ENCODE measurements around the gene SPON1.

Gene SPON1

DNA sequence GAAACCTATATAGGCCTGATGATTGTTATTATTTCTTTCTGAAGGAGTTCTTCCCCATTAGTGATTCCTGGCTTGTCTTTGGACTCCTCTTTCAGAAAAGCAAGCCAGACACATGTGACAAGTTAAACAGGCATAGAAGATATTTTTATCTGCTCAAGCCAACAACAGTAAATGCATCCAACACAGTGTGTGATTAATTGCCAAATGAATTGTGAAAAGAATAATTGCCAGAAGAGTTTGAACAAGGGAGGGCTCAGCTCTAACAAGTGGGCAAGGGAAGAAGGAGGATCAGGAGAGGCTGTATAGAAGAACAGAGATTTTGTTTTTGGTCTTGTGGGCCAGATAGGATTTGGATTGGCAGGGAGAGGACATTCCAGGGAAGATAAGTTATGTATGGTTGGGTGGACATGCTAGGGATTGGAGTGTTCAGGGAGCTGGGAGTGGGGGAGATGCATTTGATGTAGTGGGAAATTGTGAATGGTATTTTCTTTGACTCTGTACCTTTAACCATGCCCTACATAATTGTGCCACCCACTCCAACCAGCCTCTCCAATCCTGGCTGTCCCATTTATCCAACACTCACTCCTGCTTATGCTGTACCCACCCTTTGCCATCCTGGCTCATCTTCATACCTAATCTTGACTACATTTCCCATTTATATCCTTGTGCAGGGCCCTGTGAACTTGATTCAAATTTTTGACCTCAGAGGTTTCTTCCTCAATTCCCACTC lies 223.7 kb downstream of the SPON1 start:
- DNase-seq (ENCODE audit: low read depth in 2 of 2) = no peak

DNA sequence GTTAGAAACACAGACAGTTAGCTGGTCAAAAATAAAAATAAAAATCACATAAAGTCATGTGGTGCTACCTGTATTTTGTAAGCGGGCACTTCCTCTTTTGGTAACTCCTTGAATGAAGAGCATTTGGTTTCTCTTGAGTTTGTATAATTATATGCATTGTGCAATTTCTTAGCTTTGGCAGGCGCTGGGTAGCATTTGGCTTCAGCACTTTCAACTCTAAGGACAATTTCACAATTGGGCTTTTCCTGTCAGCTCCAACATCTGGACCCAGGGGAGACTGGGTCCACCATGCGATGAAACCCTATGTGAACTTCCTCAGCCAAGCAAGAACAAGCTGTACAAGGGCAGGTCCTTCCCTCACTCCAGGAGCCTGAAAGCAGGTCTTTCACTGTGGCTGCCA lies 227.4 kb downstream of the SPON1 start:
- no peak for DNase-seq (ENCODE audit: low read depth in 2 of 2)

DNA sequence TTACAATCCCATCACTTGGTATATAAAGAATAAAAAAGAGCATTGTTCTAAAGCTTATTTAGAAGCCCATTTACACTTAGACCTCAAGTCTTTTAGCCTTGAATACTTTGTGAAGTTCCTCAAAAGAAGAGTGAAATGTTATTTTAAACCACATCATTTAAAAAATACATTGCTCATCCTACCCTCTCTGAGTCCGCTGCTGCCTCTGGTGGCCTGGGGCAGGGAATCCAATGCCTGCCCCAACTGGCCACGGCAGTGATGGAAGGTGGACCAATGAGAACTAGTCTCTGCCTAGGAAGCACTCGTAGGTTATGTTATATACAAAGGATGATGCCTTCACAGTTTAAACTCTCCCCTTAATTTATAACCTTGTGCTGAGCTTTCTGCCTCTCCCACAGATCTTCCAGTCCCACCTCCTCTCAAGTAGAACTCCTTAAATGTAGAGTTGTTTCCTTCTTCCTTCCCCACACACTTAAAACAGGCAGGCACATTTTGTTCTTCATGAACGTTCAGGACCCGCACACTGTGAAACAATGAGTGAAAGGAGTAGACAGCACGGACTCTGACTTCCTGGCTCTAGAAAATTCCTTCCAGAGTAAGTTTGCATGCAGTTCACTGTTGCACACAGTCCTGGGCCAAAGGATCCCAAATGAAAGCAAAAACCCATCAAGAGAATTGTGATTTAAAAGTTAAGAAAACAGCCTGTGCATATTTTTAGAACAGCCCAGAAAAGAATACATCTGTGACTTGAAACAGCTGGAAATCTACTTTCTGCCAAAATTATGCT lies 228.7 kb downstream of the SPON1 start:
- DNase-seq (ENCODE audit: low read depth in 2 of 2) = no peak

DNA sequence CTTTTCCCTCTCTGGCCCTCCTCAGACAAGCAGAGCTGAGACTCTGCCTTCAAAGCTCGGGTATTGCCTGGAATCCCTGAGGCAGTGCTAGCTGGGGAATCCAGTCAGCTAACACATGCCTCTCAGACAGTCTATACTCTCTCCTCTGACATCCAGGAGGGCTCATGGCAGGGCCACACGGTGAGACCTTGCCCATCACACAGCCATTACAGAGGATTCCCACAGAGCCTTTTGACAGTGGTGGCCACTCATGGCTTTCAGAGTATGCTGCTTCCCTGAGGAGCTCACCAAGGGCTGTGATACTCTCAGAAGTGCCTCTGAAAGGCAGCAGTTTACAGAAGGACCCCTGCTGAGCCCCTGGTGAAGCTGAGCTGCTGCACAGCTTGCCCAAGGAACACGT lies 231.1 kb downstream of the SPON1 start:
- DNase-seq (ENCODE audit: low read depth in 2 of 2) = no peak

DNA sequence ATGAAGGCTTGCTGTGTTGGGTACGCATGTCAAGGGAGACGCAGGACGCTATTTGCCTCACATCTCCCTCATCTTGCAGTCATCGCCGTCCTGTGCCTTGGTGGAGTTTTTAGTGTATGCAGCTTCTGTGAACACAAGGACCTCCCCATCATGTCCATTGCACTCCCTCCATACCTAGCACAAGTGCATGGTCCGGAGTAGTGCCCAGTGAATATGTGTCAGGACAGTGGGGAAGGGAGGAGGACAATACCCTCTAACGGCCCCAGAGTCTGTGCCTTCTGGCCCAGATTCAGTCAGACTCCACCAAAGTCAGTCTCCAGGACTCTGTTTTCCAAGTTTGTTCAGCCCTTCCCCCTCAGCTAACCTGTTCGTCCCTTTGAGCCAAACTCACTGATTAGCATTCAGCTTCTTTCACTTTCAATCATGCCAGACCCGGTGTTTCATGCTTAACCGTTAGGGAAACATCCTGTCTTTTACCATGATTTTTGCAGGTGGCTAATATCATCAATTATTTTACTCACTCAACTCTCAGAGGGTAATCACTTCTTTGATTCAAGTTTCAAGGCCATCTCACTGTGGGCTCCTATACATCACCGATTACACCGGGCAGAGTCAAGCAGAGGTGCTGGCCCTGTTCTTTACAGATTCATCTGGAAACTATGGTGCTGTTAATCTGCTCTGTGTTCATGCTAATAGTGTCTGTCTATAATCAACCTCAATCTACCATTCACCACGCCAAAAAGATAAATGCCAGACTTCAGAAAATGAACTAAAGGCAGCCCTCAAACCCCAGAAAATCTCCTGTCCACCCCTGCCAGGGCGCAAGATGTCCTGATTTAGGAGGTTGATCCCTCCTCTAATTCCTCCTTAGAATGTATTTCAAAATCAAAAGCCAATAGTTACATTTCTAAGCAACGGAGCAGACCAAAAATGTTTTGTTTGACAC lies 240.0 kb downstream of the SPON1 start:
- no peak for DNase-seq (ENCODE audit: low read depth in 2 of 2)

DNA sequence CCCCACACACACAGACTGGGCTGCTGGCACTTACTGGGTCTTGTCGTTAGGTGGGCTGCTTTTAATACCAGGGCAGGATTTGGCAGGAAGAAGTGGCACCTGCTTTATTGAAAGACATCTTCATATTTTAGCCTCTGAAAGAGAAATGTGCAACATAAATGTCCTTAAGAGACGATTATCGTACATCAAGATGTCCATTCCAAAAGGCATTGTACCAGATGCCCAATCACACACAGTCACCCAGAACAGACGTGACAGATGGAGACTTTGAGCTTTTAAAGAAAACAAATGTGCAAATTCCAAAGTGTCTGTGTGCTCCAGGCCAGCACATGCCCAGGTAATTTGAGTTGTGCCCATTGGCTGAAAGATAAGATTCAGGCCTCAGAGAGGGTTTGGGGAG lies 240.8 kb downstream of the SPON1 start:
- no peak for DNase-seq (ENCODE audit: low read depth in 2 of 2)

DNA sequence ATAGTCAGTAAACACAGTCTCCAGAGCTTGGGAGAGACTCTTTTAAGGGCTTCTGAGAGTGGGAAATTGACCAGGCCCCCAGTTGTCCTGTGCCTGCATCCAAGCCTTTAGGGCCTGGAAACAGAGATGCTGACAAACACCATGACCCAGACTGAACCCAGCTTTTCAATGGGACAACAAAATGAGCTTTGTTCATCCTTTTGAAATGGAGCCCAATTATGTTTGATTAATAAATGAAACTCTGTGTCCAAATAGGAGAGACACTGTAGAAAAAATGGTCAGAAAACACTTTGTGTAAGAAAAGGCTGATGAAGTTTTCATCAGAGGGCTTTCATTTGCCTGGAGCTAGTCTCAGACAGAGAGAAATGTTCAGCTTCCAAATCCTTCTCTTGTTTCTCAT lies 250.5 kb downstream of the SPON1 start:
- DNase-seq (ENCODE audit: low read depth in 2 of 2) = no peak

DNA sequence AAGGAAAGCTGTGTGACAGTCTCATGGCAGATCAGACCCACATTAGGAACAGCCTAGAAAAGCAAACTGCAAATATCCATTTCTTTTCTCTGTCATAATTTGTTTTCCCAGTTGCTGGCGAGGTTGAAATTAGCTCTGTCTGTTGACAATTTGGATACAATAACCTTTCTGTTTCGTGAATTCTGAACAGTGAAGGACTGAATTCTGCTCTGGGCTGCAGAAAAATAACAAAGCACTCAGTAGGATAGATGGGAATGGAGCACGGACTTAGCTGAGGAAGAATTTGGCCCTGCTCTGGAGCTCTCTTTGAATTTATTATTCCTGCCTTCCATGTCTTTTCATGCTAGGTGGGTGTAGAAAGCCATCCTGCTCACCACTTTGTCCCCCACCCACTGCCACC lies 256.2 kb downstream of the SPON1 start:
- no peak for DNase-seq (ENCODE audit: low read depth in 2 of 2)

DNA sequence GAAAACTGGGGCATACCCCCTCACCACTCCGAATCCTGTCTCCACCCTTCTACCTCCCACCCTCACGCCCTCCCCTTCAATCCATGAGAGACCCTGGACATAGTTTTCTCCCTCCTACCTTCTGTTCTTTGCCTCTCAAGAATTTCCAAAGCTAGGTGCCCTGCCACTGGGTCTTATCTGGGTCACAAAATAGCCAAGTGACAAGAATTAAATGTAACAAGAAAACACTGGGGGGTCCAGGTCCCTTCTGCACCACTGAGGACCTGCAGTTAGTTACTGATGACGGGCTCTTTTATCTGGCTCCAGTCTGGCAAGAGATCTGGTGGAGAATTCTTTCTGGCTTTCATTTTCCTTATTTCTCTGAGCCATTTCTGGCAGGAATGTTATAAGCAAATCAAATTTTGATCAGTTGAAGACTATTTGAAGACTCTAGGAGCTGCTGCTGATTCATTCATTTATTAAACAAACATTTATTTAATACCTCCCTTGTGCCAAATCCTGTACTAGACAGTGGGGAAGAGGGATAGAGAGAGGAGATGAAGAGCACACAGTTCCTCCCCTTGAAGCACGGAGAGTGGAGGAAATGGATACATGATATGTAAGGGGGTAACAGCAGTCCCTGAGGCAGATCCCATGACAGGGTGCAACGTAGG lies 261.2 kb downstream of the SPON1 start:
- no peak for DNase-seq (ENCODE audit: low read depth in 2 of 2)

DNA sequence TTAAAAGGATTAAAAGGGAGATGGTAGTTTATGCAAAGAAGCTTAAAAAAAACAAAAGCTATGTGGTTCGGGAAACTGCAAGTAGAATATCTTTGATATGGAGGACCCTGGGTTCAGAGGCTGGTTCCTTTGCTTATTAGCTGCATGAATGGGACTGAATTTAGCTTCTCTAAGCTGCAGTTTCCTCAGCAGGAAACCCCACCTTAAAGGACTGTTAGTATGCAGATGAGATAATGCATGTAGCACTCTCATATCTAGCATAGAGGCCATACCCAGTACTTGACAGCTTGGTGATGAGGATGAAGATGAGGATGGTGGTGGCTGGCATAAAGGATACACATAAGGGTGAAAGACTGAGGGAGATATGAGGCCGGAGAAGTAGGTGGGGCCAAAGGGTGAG lies 261.9 kb downstream of the SPON1 start:
- DNase-seq (ENCODE audit: low read depth in 2 of 2) = no peak

DNA sequence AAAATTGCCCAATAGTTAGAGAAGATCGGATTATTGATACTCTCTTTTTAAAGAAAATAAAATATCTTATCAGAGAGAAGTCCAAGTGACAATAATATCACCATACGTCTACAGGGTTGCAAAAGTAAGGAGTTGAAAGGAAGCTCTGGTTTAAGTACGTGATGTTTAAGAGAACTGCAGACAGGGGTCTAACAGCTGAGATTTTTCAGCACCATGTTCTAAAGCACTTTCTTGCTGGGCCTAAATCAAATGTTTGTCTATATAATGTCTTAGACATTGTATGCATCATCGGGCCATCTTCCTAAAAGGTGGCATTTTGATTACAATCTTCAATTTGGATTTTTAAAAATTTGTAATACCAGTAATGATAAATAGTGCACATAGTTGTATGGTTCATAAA lies 263.1 kb downstream of the SPON1 start:
- DNase-seq (ENCODE audit: low read depth in 2 of 2) = no peak

DNA sequence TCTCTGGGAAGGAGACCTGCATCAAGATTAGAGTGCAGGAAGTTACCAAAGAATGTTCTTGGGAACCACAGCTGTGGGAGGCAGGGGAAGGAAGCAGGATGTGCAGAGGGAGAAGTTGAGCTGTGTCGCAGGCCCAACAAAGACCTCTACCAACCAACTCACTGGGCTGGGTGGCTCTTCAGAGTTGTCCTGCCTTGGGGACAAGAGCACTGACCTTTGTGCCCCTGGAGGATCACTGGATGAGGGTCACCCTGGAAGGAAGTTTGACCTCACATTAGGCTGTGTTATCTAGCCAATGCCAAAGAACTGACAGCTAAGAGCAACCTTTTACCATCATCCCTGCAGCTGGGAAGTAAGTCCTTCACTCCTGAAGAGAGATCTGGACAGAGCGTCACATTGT lies 265.8 kb downstream of the SPON1 start:
- DNase-seq (ENCODE audit: low read depth in 2 of 2) = no peak

DNA sequence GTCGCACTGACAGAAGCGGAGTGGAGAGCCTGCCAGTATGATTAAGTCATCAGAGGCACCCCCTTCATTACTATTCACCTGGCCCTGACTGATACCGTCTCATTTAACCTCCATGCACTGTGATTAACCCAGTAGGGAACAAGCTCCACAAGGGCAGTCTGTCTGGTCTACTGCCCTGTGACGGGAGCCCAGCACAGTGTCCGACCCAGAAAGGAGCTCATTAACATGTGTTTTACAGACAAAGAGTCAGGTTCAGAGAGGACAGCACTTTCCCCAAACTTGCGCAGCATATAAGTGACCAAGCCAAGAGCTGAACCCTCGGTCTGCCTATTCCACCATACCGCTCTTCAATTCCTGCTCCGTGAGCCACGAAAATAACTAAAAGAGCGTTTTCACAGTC lies 266.9 kb downstream of the SPON1 start:
- no peak for DNase-seq (ENCODE audit: low read depth in 2 of 2)

DNA sequence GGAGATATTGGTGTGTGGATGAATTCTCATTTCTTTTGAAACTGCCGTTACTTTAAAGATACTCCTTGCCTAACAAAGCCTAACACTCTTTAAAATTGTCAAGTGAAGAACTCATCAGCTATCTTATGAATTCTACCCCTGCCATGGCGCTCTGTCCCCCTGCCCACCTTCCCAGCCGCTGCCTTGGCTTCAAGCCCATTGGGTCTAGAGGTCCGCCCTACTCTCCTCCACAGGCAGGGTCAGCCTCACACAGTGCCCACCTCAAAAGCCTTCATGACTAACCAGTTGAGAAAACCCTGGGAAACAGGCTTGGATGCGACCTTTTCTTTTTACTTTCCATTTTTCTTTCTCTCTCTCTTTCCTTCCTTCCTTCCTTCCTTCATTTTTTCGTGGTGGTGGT lies 267.9 kb downstream of the SPON1 start:
- DNase-seq (ENCODE audit: low read depth in 2 of 2) = no peak

DNA sequence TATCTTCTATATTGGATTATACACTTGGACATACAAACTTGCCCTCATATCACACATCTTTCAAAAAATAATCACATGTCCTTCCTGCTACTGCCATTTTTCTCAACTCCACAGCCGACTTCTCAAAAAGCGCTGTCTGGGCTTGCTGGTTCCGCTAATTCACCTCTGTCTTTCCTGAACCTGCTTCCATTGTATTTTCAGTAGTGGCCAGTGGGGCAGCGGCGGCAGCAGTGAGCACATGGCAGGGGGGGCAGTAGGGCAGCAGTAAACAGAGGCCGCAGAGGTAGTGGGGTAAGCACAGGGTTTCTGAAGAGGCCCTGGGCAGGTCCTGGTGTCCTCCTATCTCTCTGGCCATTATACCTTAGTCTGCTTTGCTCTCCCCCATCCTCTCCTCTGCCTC lies 270.1 kb downstream of the SPON1 start:
- no peak for DNase-seq (ENCODE audit: low read depth in 2 of 2)

DNA sequence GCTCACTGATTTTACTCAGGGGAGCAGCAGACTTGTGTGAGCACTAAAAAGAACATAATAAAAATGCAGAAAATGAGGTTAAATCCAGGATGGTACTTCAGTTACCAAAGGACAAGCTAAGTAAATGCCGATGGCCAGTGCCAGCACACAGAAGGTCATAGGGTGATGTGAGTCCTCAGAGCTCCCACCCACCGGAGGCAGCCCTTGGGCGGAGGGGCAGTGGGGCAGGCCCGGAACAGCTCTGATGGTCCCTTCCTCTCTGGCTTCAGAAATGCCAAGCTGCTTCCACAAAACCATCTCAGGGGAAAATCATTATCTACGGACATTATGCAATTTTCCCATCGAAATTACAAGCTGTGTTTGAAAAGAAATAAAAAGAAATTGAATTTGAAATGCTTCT lies 271.9 kb downstream of the SPON1 start:
- DNase-seq (ENCODE audit: low read depth in 2 of 2) = no peak

DNA sequence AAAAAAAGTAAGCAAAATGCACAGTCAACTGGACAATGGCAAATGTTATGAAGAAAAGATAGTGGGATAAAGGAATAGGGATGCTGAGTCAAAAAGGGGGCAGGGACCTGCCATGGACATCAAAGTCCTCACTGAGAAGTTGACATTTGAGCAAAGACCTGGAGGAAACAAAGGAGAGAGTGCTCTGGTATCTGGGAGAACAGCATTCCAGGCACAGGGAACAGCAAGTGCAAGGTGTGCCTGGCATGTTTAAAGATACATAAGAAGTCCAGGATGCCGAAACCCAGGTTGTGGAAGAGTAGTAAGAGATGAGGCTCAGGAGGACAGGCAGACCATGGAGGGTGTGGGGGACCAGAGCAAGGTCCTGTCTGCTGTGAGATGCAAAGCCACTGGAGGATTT lies 273.2 kb downstream of the SPON1 start:
- no peak for DNase-seq (ENCODE audit: low read depth in 2 of 2)

DNA sequence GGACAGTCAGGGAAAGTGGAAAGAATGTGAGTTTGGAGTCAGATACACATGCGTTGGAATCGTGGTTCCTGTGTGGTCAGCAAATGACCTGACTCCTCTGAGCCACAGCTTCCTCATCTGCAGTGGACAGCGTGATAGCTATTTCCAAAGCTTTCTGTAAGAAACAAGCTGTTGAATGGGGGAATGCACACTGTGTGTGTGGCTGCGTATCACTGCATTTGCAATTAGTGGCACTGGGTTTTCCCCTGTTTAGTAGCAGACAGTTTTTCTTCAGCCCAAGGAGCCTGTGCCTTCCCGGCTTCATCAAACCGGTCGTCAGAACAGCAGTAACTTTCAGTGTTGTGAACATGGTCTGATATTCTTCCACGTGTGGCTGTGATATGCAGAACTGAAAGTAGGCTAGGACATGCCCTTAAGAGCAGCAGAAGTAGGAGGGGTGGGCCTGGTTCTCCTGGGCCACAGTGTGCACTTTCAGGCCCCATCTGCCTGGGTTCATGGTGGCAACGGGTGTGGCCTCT lies 275.0 kb downstream of the SPON1 start:
- DNase-seq (ENCODE audit: low read depth in 2 of 2) = no peak

DNA sequence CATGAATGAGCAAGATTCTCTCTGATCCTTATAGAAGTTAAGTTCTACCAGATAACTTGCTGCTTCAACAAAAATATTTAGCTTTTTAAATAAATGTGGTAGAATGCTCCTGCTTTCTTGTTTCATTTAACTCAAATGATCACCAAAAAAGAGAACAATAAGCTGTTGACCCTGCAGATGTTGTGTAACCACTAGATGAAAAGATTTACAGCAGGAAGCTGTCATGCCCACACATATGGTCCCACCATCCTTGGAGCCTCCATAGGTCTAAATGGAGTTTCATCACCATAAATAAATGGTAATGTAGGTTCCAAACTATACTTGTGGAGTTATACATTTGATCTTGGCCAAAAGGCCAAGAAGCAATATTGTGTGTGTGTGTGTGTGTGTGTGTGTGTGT lies 277.7 kb downstream of the SPON1 start:
- DNase-seq (ENCODE audit: low read depth in 2 of 2) = no peak

DNA sequence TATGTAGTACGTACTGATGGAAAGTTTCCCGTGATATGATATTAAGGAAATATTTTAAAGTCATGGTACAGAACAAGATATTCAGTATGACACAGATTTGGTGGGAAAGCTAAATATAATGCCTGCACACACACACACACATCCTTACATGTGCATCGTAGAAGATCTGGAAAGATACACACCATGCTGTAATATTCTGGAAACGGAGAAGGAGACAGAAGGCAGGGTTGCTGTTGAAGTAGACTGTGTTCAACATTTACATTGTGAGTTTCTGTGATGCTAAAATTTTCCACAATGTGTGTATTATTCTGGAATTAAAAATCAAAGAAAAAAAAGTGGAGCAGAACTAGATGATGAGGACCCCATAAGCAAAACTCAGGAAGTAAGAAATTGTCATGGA lies 278.4 kb downstream of the SPON1 start:
- DNase-seq (ENCODE audit: low read depth in 2 of 2) = no peak

DNA sequence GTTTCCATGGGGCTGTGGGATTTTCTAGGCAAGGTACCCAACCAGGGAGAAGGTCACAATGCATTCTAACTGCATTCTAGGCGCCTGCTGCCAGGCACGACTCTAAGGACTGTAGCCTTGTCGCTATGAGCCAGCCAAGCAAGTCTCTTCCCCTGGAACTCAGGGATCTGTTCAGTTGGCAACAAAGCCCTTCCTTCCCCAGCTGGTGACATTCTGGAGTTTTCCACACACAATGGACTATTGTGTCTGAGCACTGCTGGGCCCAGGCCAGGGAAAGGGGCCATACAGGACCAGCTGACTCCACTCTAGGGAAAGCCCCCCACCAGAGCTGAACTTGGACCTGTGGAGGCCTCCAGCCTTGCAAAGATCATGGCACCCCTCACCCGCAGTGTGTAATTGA lies 279.7 kb downstream of the SPON1 start:
- no peak for DNase-seq (ENCODE audit: low read depth in 2 of 2)

DNA sequence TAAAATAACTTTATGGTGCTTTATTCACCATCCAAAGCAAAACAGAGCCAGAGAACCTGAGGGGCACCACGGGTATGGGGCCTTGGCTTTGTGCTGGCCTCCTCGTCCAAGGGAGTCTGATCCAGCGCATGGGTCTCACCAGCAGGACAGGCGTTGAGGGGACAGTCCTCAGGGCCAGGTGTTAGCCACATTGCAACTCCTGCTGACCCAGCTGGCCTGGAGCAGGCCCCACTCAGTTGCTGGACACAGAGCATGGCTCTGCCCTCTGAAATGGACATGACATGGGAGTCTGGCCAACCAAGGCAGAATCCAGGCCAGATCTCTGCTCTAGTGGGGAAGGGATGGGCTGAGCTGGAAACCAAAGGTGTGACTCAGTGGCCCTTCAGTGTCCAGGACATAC lies 280.2 kb downstream of the SPON1 start:
- no peak for DNase-seq (ENCODE audit: low read depth in 2 of 2)

All from stimulated activated CD4-positive, alpha-beta T cell treated with anti-CD3 and anti-CD28 coated beads, Interleukin-1b, Interleukin-23, amount 100 ng/mL, for 1 hour (primary cell).